Measurements from ENCODE around the gene RNF5.

RNF5 gene

DNA sequence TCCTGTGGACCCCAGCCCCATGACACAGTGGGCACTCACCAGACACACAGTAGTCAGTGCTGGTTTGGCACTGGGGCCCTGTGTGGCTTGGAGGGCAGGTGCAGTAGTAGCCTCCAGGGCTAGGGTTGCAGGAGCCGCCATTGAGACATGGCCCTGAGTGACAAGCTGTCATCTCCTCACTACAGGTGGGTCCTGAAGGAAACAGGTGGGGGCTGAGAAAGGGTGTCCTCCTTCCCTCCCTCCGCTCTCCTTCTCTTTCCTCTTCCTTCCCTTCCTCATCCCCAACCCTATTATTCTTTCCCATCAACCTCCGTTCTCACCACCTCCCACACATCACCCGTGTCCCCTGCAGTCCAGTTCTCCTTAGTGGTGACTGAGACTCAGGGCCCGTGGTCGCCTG lies 35.4 kb downstream of the RNF5 start:
- DNase-seq, result no peak

- DNase-seq, result no peak
Observed at GRCh38 chr6:32214126-32214525, 35.9 kb downstream of the RNF5 start.

- DNase-seq, result no peak
Observed at GRCh38 chr6:32215617-32216016, 37.4 kb downstream of the RNF5 start.

DNA sequence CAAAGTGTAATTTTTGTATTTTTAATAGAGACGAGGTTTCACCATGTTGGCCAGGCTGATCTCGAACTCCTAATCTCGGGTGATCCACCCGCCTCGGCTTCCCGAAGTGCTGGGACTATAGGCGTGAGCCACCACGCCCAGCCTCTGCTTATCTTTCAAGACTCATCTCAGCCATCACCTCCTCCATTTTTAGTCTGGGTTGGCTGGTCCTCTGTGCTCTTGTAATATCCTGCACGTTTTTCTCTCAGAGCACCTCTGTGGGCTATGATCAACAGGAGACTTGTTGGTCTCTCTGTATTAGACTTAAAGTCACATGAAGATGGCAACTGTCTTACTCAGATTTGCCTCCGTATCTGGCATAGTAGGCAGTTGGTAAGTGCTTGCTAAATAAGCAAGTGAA lies 38.1 kb downstream of the RNF5 start:
- DNase-seq, result no peak

DNA sequence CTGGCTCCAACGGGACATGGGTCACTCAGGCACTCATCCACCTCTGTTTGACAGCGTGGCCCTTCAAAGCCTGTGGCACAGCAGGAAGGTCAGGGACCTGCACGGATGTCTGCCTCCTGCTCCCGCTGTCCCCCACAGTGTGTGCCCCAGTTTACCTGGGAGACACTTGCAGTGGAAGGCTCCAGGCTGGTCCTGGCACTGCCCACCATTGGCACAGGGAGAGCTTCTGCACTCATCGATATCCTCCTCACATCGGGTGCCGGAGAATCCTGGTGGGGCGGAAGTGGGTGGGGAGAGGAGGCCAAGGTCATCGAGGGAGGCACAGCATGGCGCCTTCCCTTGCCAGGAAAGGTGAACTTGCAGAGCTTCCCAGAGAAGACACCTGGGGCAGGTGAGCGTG lies 38.8 kb downstream of the RNF5 start:
- no peak for DNase-seq

GRCh38 chr6:32218167-32218566 lies 40.0 kb downstream of the RNF5 start:
- DNase-seq, result no peak

- DNase-seq, result no peak
Observed at GRCh38 chr6:32220021-32220420, 41.8 kb downstream of the RNF5 start.

DNA sequence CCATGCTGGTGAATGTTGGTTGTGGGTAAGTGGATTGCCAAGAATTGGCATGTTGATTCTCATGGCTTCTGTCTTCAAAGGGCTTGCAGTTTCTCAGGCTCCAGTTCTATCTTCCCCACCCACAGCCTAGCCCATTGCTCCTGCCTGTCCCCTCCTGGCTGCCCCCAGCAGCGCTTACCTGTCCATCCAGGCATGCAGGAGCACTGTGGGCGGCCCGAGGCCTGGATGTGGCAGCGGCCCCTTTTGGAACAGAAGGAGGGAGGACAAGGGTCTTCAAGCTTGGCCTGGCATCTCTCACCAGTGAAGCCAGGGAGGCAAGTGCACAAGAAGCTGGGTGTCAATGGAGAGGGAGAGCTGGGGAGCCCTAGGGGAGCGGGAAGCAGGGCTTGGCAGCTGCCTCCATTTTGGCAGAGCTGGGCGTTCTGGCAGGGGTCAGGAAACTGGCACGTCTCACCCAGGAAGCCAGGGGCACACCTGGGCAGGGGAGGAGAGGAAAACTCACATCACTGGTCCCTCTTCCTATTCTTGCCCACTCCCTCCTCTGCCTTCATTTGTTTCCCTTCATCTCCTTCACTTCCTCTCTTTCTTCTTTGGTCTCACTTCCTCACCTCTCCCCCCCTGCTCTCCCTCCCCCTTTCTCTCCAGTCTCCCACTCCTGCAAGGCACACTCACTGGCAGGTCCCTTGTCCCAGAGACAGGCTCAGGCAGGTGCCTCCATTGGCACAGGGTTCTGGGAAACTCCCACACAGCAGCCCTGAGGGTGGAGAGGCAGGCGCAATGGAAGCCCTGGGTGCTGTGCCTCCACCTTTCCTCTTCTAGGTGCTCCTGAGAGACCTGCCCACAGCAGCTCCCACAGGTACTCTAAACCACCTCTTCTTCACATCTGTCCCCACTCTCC lies 44.4 kb downstream of the RNF5 start:
- DNase-seq, result no peak

DNA sequence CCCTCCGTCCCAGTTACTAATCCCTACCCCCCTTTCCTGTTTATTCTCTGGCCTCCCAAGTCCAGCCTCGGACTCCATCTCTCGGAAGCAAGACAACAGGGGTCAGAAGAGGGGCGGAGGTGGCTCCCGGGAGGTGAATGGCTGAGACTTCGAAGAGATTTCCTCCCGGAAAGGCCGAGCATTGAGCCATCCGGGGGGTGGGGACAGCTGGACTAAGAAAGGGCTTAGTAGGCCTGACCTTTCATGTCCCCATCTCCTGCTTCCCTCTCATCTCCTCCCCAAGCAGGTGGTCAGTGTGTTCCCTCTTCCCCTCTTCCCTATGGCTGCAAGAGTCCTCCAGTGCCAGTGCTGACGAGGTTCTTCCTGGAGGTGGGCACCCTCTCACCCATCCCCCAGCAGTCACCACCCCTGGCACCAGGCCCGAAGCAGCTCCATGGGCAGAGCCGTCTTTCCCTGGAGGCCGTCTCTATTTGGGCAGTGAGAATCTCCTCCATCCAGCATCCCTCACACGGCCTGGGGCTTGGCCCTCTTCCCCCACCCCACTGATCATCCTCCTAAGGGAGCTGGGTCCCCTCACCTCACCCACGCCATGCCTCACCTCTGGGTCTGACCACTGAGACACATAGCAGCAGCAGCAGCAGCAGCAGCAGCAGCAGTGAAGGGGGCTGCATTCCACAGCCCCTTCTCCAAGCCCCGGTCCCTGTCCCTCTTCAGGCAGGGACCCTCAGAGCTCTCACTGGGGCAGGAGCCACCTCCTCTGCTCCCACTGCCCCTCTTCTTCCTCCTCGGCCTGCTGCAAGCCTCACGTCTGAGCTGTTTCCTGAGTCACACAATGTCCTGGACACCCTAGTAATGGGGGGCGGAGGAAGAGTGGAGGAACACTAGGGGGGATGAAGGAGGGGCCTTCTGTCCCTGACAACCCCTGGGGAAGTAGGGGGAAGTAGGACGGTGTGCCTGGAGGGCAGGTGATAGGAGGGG lies 45.3 kb downstream of the RNF5 start, which contains the start of gene NOTCH4:
NOTCH4 (minus strand) TSS at position 810 of the 978 bp plus-strand sequence; CDS start at position 671, 139 bp downstream.
- DNase-seq, result no peak

DNA sequence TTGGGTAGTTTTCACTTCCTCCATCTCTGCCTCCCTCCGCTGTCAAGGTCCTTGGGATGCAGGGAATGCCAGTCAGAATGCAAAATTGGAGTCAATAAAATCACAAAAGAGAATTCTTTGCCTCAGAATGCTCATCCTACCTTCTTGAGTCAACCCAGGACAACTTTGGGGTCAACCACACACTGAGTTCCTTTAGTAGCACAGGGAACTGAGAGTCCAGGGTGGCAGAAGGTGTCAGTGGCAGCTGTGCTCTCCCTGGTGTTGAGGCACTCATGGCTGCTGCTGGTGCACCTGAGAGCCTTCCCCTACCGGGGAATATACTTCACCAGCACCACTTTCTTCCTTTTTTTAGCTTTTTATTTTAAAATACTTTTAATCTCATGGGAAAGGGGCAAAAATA lies 46.5 kb downstream of the RNF5 start:
- DNase-seq, result no peak

DNA sequence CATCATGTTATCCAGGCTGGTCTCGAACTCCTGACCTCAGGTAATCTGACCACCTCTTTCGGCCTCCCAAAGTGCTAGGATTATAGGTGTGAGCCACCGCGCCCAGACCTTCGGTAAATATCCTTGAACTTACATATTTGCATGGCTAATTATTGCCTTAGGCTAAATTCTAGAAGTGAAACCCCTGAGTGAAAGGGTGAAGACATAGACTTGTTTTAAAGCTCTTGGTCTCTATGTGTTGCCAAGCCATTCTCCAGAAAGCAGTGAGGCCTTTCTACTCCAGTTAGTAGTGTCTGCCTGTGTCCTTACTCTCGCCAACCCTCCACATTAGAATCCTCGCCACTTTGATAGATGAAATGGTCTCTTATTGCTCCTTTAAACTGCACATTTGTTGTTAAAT lies 48.2 kb downstream of the RNF5 start:
- no peak for DNase-seq
